Breast epithelium (tissue), 4 donors: Measurements from ENCODE around the gene FRMD4A. TPM values are rescaled to one million over a fixed set of nuclear protein-coding genes. Genes with fewer than 3 reads are reported as not detected.

Experiments used
- DNase-seq, 2 donors: peaks; one replicate each; pipeline ENCODE4 v3.0.0-alpha.2; 2019; ENCODE audit warnings: low spot score in 2 of 2
- H3K27ac ChIP-seq, 2 donors: fragments of 200-600 bp; sonication (generic) in 1 of 2; one replicate each; pipeline ENCODE4 v1.5.1; 2016 to 2019; ENCODE audit warnings: mild to moderate bottlenecking in 1 of 2
- H3K27me3 ChIP-seq, 2 donors: fragments of 200-600 bp; sonication (generic) in 1 of 2; one replicate each; pipeline versions ENCODE4 v1.5.1 to v1.6.0; 2017 to 2019; ENCODE audit warnings: control low read depth in 1 of 2, mild to moderate bottlenecking in 1 of 2
- H3K36me3 ChIP-seq: fragments of 200-600 bp; one replicate; pipeline ENCODE4 v1.5.1; 2019
- H3K4me1 ChIP-seq, 2 donors: fragments of 200-600 bp; sonication (generic); one replicate each; pipeline ENCODE4 v1.5.1; 2016 to 2019; ENCODE audit warnings: control low read depth in 1 of 2
- H3K4me3 ChIP-seq, 3 donors: fragments of 200-600 bp; sonication (generic); 1 replicate in 2 of 3; 2 replicates in 1 of 3; pipeline ENCODE4 v1.5.1; 2016 to 2019; ENCODE audit warnings: mild to moderate bottlenecking in 3 of 3, moderate library complexity in 2 of 3
- H3K9me3 ChIP-seq, 2 donors: fragments of 200-600 bp; sonication (generic) in 1 of 2; one replicate each; pipeline ENCODE4 v1.5.1; 2016 to 2019; ENCODE audit warnings: control low read depth in 1 of 2
- CTCF ChIP-seq, 3 donors: fragments of 450-650 bp; IDR thresholded peaks; one replicate each; pipeline ENCODE4 v1.5.1; 2016 to 2017; ENCODE audit warnings: antibody characterized with exemption in 3 of 3, mild to moderate bottlenecking in 3 of 3, moderate library complexity in 3 of 3
- POLR2A ChIP-seq: fragments of 450-650 bp; IDR thresholded peaks from one replicate; pipeline ENCODE4 v1.6.1; 2016; ENCODE audit warnings: antibody characterized with exemption, mild to moderate bottlenecking, moderate library complexity
- POLR2AphosphoS5 ChIP-seq, 3 donors: sonication (generic); formaldehyde crosslinking; IDR thresholded peaks; one replicate each; pipeline ENCODE4 v1.6.1; 2017; ENCODE audit warnings: antibody characterized with exemption in 3 of 3
- intact Hi-C: fragments of 100-400 bp; cut with DNase I; formaldehyde crosslinking; loops from one replicate; pipeline ENCODE4 v1.15.1; 2023; ENCODE audit warnings: low total_unique reads
- total RNA-seq, 3 donors: library from RNA; depleted of rRNA; stranded (reverse); fragments of >200 nt; gene quantifications; one replicate each; pipeline ENCODE4 v1.1.0, GENCODE V29; 2016

The FRMD4A gene
- total RNA-seq, 3 donors from 2014 or later = 27.5 to 107 (median 34.4) TPM

GRCh38 chr10:13634207-13634606 lies 696.5 kb downstream of the FRMD4A start:
- no peak for TF ChIP-seq CTCF (IDR thresholded peaks at IDR 0.05)
- no peak for TF ChIP-seq POLR2A
- no peak for TF ChIP-seq POLR2AphosphoS5 (IDR thresholded peaks at IDR 0.05)
- no peak for DNase-seq

GRCh38 chr10:13633689-13634088 lies 697.0 kb downstream of the FRMD4A start:
- Histone ChIP-seq H3K9me3 (no peaks in the 10 kb centered on the region), H3K4me1 (no peaks in the 10 kb centered on the region), H3K27ac (peak overlapping the region in 1 of 2 donors; percentile 65), H3K27me3 (no peaks in the 10 kb centered on the region), H3K36me3 (no peaks in the 10 kb centered on the region), H3K4me3 (no peak overlapping the region)
- TF ChIP-seq POLR2A = no peak
- TF ChIP-seq CTCF (IDR thresholded peaks at IDR 0.05) = no peak
- no peak for TF ChIP-seq POLR2AphosphoS5 (IDR thresholded peaks at IDR 0.05)
- intact Hi-C loops = no loop called here
- DNase-seq = no peak

More at GRCh38 chr10:13634207-13634606, 696.5 kb downstream of the FRMD4A start:
- H3K36me3 ChIP-seq = no peaks in the 10 kb centered on the region
- no peak overlapping the region for H3K4me3 ChIP-seq
- intact Hi-C loops = no loop called here
- H3K4me1 ChIP-seq = no peaks in the 10 kb centered on the region
- no peaks in the 10 kb centered on the region for H3K9me3 ChIP-seq
- peak overlapping the region in 1 of 2 donors; percentile 3 for H3K27ac ChIP-seq
- H3K27me3 ChIP-seq = no peaks in the 10 kb centered on the region

GRCh38 chr10:13632884-13633440 lies 697.8 kb downstream of the FRMD4A start:
- Histone ChIP-seq H3K36me3 (no peaks in the 10 kb centered on the region), H3K27me3 (no peaks in the 10 kb centered on the region), H3K4me3 (no peak overlapping the region), H3K4me1 (no peaks in the 10 kb centered on the region), H3K9me3 (no peaks in the 10 kb centered on the region), H3K27ac (peak overlapping the region in 1 of 2 donors; percentile 65)
- no peak for DNase-seq
- no peak for TF ChIP-seq POLR2A
- no peak for TF ChIP-seq CTCF (IDR thresholded peaks at IDR 0.05)
- TF ChIP-seq POLR2AphosphoS5 (IDR thresholded peaks at IDR 0.05) = no peak
- intact Hi-C loops = no loop called here

GRCh38 chr10:13632440-13632839 lies 698.3 kb downstream of the FRMD4A start:
- intact Hi-C loops = no loop called here
- Histone ChIP-seq H3K9me3 (no peaks in the 10 kb centered on the region), H3K27ac (no peak overlapping the region), H3K36me3 (no peaks in the 10 kb centered on the region), H3K4me1 (no peaks in the 10 kb centered on the region), H3K4me3 (no peak overlapping the region), H3K27me3 (no peaks in the 10 kb centered on the region)
- TF ChIP-seq POLR2AphosphoS5 (IDR thresholded peaks at IDR 0.05) = no peak
- no peak for TF ChIP-seq CTCF (IDR thresholded peaks at IDR 0.05)
- TF ChIP-seq POLR2A = no peak
- no peak for DNase-seq

DNA sequence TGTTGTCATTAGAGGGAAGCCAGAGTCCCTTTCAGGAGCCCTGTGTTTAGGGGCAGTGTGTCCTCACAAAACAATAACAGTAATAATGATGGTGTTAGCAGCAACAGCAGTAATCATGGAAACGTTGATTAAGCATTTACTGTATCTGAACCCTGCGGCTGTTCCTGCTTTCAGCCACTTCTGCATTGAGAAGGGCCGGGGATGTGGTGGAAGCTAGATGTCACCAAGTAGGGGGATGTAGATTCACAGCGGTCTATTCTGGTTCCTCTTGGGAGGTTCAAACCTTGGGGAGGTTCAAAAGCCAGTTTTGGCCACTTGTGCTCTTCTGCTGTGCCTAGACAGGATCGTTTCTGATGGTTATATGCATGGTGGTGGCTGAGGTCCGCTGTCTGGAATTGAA lies 699.1 kb downstream of the FRMD4A start:
- intact Hi-C loops = no loop called here
- Histone ChIP-seq H3K4me3 (no peak overlapping the region), H3K9me3 (no peaks in the 10 kb centered on the region), H3K27ac (peak overlapping the region in 1 of 2 donors; percentile 27), H3K36me3 (no peaks in the 10 kb centered on the region), H3K4me1 (no peaks in the 10 kb centered on the region), H3K27me3 (no peaks in the 10 kb centered on the region)
- DNase-seq = no peak
- TF ChIP-seq CTCF (IDR thresholded peaks at IDR 0.05) = no peak
- no peak for TF ChIP-seq POLR2A
- no peak for TF ChIP-seq POLR2AphosphoS5 (IDR thresholded peaks at IDR 0.05)
